GM19463 (cell line): ENCODE data around the gene BRINP3.

Source experiments
- ATAC-seq: cut with Tn5 transposase; IDR thresholded peaks from one replicate; pipeline ENCODE4 v1.9.1; 2021; ENCODE audit warnings: mild to moderate bottlenecking, moderate library complexity; ENCODE audit not compliant: unreplicated experiment

Gene BRINP3

GRCh38 chr1:190327271-190327670 is 150.4 kb downstream of the BRINP3 start:
- no peak for ATAC-seq

- ATAC-seq = no peak
These were observed 154.1 kb downstream of the BRINP3 start for GRCh38 chr1:190323530-190323929.

- ATAC-seq = no peak
These were observed 155.4 kb downstream of the BRINP3 start for GRCh38 chr1:190322274-190322673.

- no peak for ATAC-seq
These were observed 156.7 kb downstream of the BRINP3 start for GRCh38 chr1:190320952-190321351.

- no peak for ATAC-seq
These were observed 164.9 kb downstream of the BRINP3 start for GRCh38 chr1:190312763-190313162.

- ATAC-seq = no peak
These were observed 174.2 kb downstream of the BRINP3 start for GRCh38 chr1:190303501-190303900.

- ATAC-seq = no peak
These were observed 181.2 kb downstream of the BRINP3 start for GRCh38 chr1:190296453-190296852.

GRCh38 chr1:190289897-190290296 is 187.8 kb downstream of the BRINP3 start:
- ATAC-seq = no peak

GRCh38 chr1:190286111-190286510 is 191.6 kb downstream of the BRINP3 start:
- no peak for ATAC-seq

- ATAC-seq = no peak
These were observed 200.6 kb downstream of the BRINP3 start for GRCh38 chr1:190277107-190277506.

- ATAC-seq = no peak
These were observed 202.9 kb downstream of the BRINP3 start for GRCh38 chr1:190274721-190275120.

GRCh38 chr1:190273161-190273560 is 204.5 kb downstream of the BRINP3 start:
- no peak for ATAC-seq

- no peak for ATAC-seq
These were observed 215.1 kb downstream of the BRINP3 start for GRCh38 chr1:190262538-190262937.

- ATAC-seq = no peak
These were observed 218.2 kb downstream of the BRINP3 start for GRCh38 chr1:190259424-190259823.

- ATAC-seq = no peak
These were observed 219.7 kb downstream of the BRINP3 start for GRCh38 chr1:190258003-190258402.

- ATAC-seq = no peak
These were observed 225.6 kb downstream of the BRINP3 start for GRCh38 chr1:190252046-190252445.

GRCh38 chr1:190250368-190250767 is 227.3 kb downstream of the BRINP3 start:
- no peak for ATAC-seq

- ATAC-seq = no peak
These were observed 233.3 kb downstream of the BRINP3 start for GRCh38 chr1:190244406-190244805.

GRCh38 chr1:190243056-190243455 is 234.6 kb downstream of the BRINP3 start:
- ATAC-seq = no peak

GRCh38 chr1:190226006-190226405 is 251.7 kb downstream of the BRINP3 start:
- no peak for ATAC-seq

GRCh38 chr1:190212450-190212849 is 265.2 kb downstream of the BRINP3 start:
- no peak for ATAC-seq

- ATAC-seq = no peak
These were observed 269.9 kb downstream of the BRINP3 start for GRCh38 chr1:190207733-190208132.

GRCh38 chr1:190205713-190206112 is 272.0 kb downstream of the BRINP3 start:
- ATAC-seq = no peak

- no peak for ATAC-seq
These were observed 281.6 kb downstream of the BRINP3 start for GRCh38 chr1:190196020-190196419.
